Central memory CD8-positive, alpha-beta T cell (primary cell): ENCODE results near the gene TAF11L8.
"Not testable (repeated sequence)": the region's sequence is repeated elsewhere in the genome, so short reads cannot be mapped to it uniquely, and the experiment has no call there.

Experiments used
- ATAC-seq: fragments of 150-1000 bp; cut with Tn5 transposase; replicated peaks from 2 replicates; pipeline ENCODE4 v1.10.0; 2022; ENCODE audit warnings: mild to moderate bottlenecking, moderate FRiP score, moderate number of reproducible peaks; ENCODE audit not compliant: poor library complexity, severe bottlenecking; ENCODE audit errors: extremely low read depth
- DNase-seq, 2 donors: peaks; one replicate each; pipeline ENCODE4 v3.0.0; 2021; ENCODE audit warnings: low spot score in 2 of 2
- H3K27ac Mint-ChIP-seq: one replicate; pipeline ENCODE4 v1.8.0; 2022; ENCODE audit warnings: low read depth, mild to moderate bottlenecking, moderate library complexity, mixed read lengths
- H3K27me3 Mint-ChIP-seq: one replicate; pipeline ENCODE4 v1.8.0; 2022; ENCODE audit warnings: mixed read lengths
- H3K36me3 Mint-ChIP-seq: one replicate; pipeline ENCODE4 v1.8.0; 2022; ENCODE audit warnings: mild to moderate bottlenecking, moderate library complexity, mixed read lengths; ENCODE audit not compliant: insufficient read depth
- H3K4me1 Mint-ChIP-seq: one replicate; pipeline ENCODE4 v1.8.0; 2022; ENCODE audit warnings: mixed read lengths
- H3K4me3 Mint-ChIP-seq: one replicate; pipeline ENCODE4 v1.8.0; 2022; ENCODE audit warnings: mild to moderate bottlenecking, moderate library complexity, mixed read lengths
- H3K9me3 Mint-ChIP-seq: one replicate; pipeline ENCODE4 v1.8.0; 2022; ENCODE audit warnings: mixed read lengths

Gene TAF11L8

GRCh38 chr5:17590860-17591259, at the start of gene TAF11L8:
Gene TAF11L8 (minus strand): TSS chr5:17590960.
- not testable (repeated sequence) for DNase-seq, H3K36me3 Mint-ChIP-seq, H3K27me3 Mint-ChIP-seq, H3K9me3 Mint-ChIP-seq, H3K4me3 Mint-ChIP-seq, H3K4me1 Mint-ChIP-seq, H3K27ac Mint-ChIP-seq, ATAC-seq

GRCh38 chr5:17634160-17634559, 43.4 kb upstream of the TAF11L8 start, which contains the start of gene TAF11L14:
Gene TAF11L14 (plus strand): TSS chr5:17634460.
- no peak for ATAC-seq
- Mint-ChIP-seq H3K27me3 (no peaks in the 10 kb centered on the region), H3K36me3 (peaks cover 2% of the 10 kb centered on the region), H3K9me3 (no peaks in the 10 kb centered on the region), H3K4me3 (no peak within 1 kb of the TSS), H3K27ac (no peak within 1 kb of the TSS), H3K4me1 (no peaks in the 10 kb centered on the region)
- DNase-seq, result no peak

- not testable (repeated sequence) for H3K36me3 Mint-ChIP-seq, H3K27ac Mint-ChIP-seq, H3K27me3 Mint-ChIP-seq, ATAC-seq, H3K4me1 Mint-ChIP-seq, H3K4me3 Mint-ChIP-seq, H3K9me3 Mint-ChIP-seq, DNase-seq
These were observed 41.0 kb upstream of the TAF11L8 start, which contains the start of gene TAF11L13 for GRCh38 chr5:17631788-17632187. Gene TAF11L13 (plus strand): TSS chr5:17632088.

- Mint-ChIP-seq H3K36me3 (no peaks in the 10 kb centered on the region), H3K9me3 (peaks cover 11% of the 10 kb centered on the region), H3K4me3 (no peak overlapping the region), H3K4me1 (no peaks in the 10 kb centered on the region), H3K27me3 (no peaks in the 10 kb centered on the region), H3K27ac (no peak overlapping the region)
- ATAC-seq, result no peak
- DNase-seq, result no peak
These were observed 34.9 kb upstream of the TAF11L8 start for GRCh38 chr5:17625686-17626085.

- Mint-ChIP-seq H3K4me3 (no peak overlapping the region), H3K9me3 (peaks cover 6% of the 10 kb centered on the region), H3K27ac (no peak overlapping the region), H3K4me1 (no peaks in the 10 kb centered on the region), H3K27me3 (no peaks in the 10 kb centered on the region), H3K36me3 (no peaks in the 10 kb centered on the region)
- ATAC-seq (no peak), DNase-seq (no peak)
These were observed 29.9 kb upstream of the TAF11L8 start for GRCh38 chr5:17620627-17621026.

- ATAC-seq, result no peak
- Mint-ChIP-seq H3K4me1 (no peaks in the 10 kb centered on the region), H3K27ac (no peak overlapping the region), H3K36me3 (no peaks in the 10 kb centered on the region), H3K4me3 (no peak overlapping the region), H3K9me3 (peaks cover 4% of the 10 kb centered on the region), H3K27me3 (no peaks in the 10 kb centered on the region)
- no peak for DNase-seq
These were observed 28.6 kb upstream of the TAF11L8 start for GRCh38 chr5:17619354-17619753.

- H3K27ac Mint-ChIP-seq, result no peak overlapping the region
- no peak for DNase-seq
- H3K9me3 Mint-ChIP-seq, result peaks cover 5% of the 10 kb centered on the region
- ATAC-seq, result no peak
- no peaks in the 10 kb centered on the region for H3K27me3 Mint-ChIP-seq
- no peaks in the 10 kb centered on the region for H3K4me1 Mint-ChIP-seq
- H3K36me3 Mint-ChIP-seq, result no peaks in the 10 kb centered on the region
- no peak overlapping the region for H3K4me3 Mint-ChIP-seq
These were observed 24.3 kb upstream of the TAF11L8 start for GRCh38 chr5:17614872-17615605.

- not testable (repeated sequence) for H3K27ac Mint-ChIP-seq, ATAC-seq, DNase-seq, H3K4me3 Mint-ChIP-seq, H3K4me1 Mint-ChIP-seq, H3K27me3 Mint-ChIP-seq, H3K36me3 Mint-ChIP-seq, H3K9me3 Mint-ChIP-seq
These were observed 19.3 kb upstream of the TAF11L8 start, which contains the start of gene TAF11L12 for GRCh38 chr5:17610092-17610491. Gene TAF11L12 (plus strand): TSS chr5:17610392.

- H3K27ac Mint-ChIP-seq, H3K4me1 Mint-ChIP-seq, DNase-seq, ATAC-seq, H3K27me3 Mint-ChIP-seq, H3K4me3 Mint-ChIP-seq, H3K36me3 Mint-ChIP-seq: not testable (repeated sequence)
- peaks cover 10% of the 10 kb centered on the region for H3K9me3 Mint-ChIP-seq
These were observed 16.7 kb upstream of the TAF11L8 start for GRCh38 chr5:17607461-17607860.

- H3K9me3 Mint-ChIP-seq, result peaks cover 10% of the 10 kb centered on the region
- no peaks in the 10 kb centered on the region for H3K27me3 Mint-ChIP-seq
- no peak overlapping the region for H3K27ac Mint-ChIP-seq
- H3K36me3 Mint-ChIP-seq, result no peaks in the 10 kb centered on the region
- H3K4me3 Mint-ChIP-seq, result no peak overlapping the region
- no peak for ATAC-seq
- no peak for DNase-seq
- H3K4me1 Mint-ChIP-seq, result no peaks in the 10 kb centered on the region
These were observed 14.2 kb upstream of the TAF11L8 start for GRCh38 chr5:17604951-17605350.

- not testable (repeated sequence) for H3K27me3 Mint-ChIP-seq
These were observed 13.1 kb upstream of the TAF11L8 start, which contains the start of gene TAF11L11 for GRCh38 chr5:17603880-17604279. Gene TAF11L11 (plus strand): TSS chr5:17604183.

GRCh38 chr5:17597728-17598127, 7.0 kb upstream of the TAF11L8 start, which contains the start of gene TAF11L10:
Gene TAF11L10 (minus strand): TSS chr5:17597828.
- H3K36me3 Mint-ChIP-seq, H3K27me3 Mint-ChIP-seq, H3K27ac Mint-ChIP-seq, H3K9me3 Mint-ChIP-seq, ATAC-seq, DNase-seq, H3K4me1 Mint-ChIP-seq, H3K4me3 Mint-ChIP-seq: not testable (repeated sequence)

More at GRCh38 chr5:17603880-17604279, 13.1 kb upstream of the TAF11L8 start, which contains the start of gene TAF11L11:
- H3K27ac Mint-ChIP-seq, ATAC-seq, H3K36me3 Mint-ChIP-seq, H3K4me3 Mint-ChIP-seq, DNase-seq, H3K4me1 Mint-ChIP-seq: not testable (repeated sequence)
- peaks cover 10% of the 10 kb centered on the region for H3K9me3 Mint-ChIP-seq

GRCh38 chr5:17594255-17594654, 3.5 kb upstream of the TAF11L8 start, which contains the start of gene TAF11L9:
Gene TAF11L9 (minus strand): TSS chr5:17594394.
- not testable (repeated sequence) for H3K4me1 Mint-ChIP-seq, H3K27me3 Mint-ChIP-seq, ATAC-seq, H3K27ac Mint-ChIP-seq, H3K4me3 Mint-ChIP-seq, H3K36me3 Mint-ChIP-seq, H3K9me3 Mint-ChIP-seq, DNase-seq
